A549 (cell line): ENCODE results near the gene PSMF1. TPM values are rescaled to one million over a fixed set of nuclear protein-coding genes. Genes with fewer than 3 reads are reported as not detected.
A peak's percentile ranks its signal among the peaks of the same experiment; 100 is the strongest.

Experiments used
- ATAC-seq, 2 experiments: fragments of 200-7000 bp in 1 of 2; fragments of >200 bp in 1 of 2; cut with Nextera tagmentation in 1 of 2; cut with Tn5 transposase in 1 of 2; 3 replicates each; pipeline versions ENCODE4 v1.8.0 to v1.9.1; 2018 to 2020; ENCODE audit warnings: mild to moderate bottlenecking in 1 of 2, moderate library complexity in 1 of 2
- CTCF ChIA-PET: fragments of 300-600 bp; sonication (Branson Sonifier 250); formaldehyde crosslinking; extraction: SDS; loops from one replicate; lab custom pipeline; 2021; ENCODE audit warnings: antibody characterized with exemption, inconsistent platforms; lab: Yijun Ruan, JAX
- POLR2A ChIA-PET: fragments of 350-600 bp; formaldehyde crosslinking; extraction: SDS; loops from one replicate; lab custom pipeline; 2021; ENCODE audit warnings: antibody characterized with exemption, inconsistent platforms; lab: Yijun Ruan, JAX
- DNase-seq, 2 experiments: peaks; one replicate each; pipeline versions ENCODE4 v3.0.0 to v3.0.0-alpha.2; 2011 to 2016; ENCODE audit warnings: low read depth in 1 of 2, low spot score in 1 of 2
- FAIRE-seq: peaks from 2 replicates; lab custom pipeline; 2011; peaks lifted over from hg19 to GRCh38; lab: Jason Lieb, UNC
- H3K27ac ChIP-seq, 2 experiments: fragments of >200 bp; sonication (Bioruptor Twin); formaldehyde crosslinking; 3 replicates each; pipeline ENCODE4 v1.5.1; 2016 to 2017
- H3K4me1 ChIP-seq: fragments of >200 bp; sonication (Bioruptor Twin); formaldehyde crosslinking; 3 replicates; pipeline ENCODE4 v1.6.1; 2016
- H3K4me2 ChIP-seq: fragments of >200 bp; sonication (Bioruptor Twin); formaldehyde crosslinking; 3 replicates; pipeline ENCODE4 v1.6.1; 2016
- H3K4me3 ChIP-seq: fragments of >200 bp; sonication (Bioruptor Twin); formaldehyde crosslinking; 3 replicates; pipeline ENCODE4 v1.5.1; 2016
- H3K9me3 ChIP-seq: fragments of >200 bp; sonication (Bioruptor Twin); formaldehyde crosslinking; 3 replicates; pipeline ENCODE4 v1.6.1; 2016
- CHD4 ChIP-seq: fragments of 200-600 bp; sonication (generic); IDR thresholded peaks from 2 replicates; pipeline ENCODE4 v1.6.1; 2016; ENCODE audit warnings: antibody characterized with exemption, mild to moderate bottlenecking, borderline replicate concordance
- EP300 ChIP-seq, 2 experiments: fragments of >200 bp; sonication (Bioruptor Twin); formaldehyde crosslinking; IDR thresholded peaks; 2 replicates in 1 of 2; 3 replicates in 1 of 2; pipeline ENCODE4 v1.6.1; 2016 to 2017
- FOSL2 ChIP-seq, 2 experiments: fragments of 450-650 bp in 1 of 2; fragments of >200 bp in 1 of 2; sonication (Bioruptor Twin) in 1 of 2; formaldehyde crosslinking; IDR thresholded peaks; 2 replicates each; pipeline versions ENCODE4 v1.5.0 to v1.6.1; 2016 to 2020; ENCODE audit warnings: mild to moderate bottlenecking in 1 of 2, moderate library complexity in 1 of 2
- GATA3 ChIP-seq: IDR thresholded peaks from 2 replicates; pipeline ENCODE4 v1.6.1; 2012; ENCODE audit warnings: borderline replicate concordance
- HDAC2 ChIP-seq: fragments of 200-600 bp; sonication (generic); IDR thresholded peaks from 2 replicates; pipeline ENCODE4 v1.6.1; 2016
- HES2 ChIP-seq: fragments of >200 bp; sonication (Bioruptor Twin); formaldehyde crosslinking; IDR thresholded peaks from 2 replicates; pipeline ENCODE4 v1.6.1; 2016
- HEYL ChIP-seq: fragments of 250-450 bp; sonication (Bioruptor Pico); IDR thresholded peaks from 2 replicates; pipeline ENCODE4 v1.8.0; 2021; ENCODE audit warnings: mild to moderate bottlenecking, moderate library complexity
- HOXA7 ChIP-seq: fragments of 250-450 bp; sonication (Bioruptor Pico); IDR thresholded peaks from 2 replicates; pipeline ENCODE4 v1.5.0; 2020; ENCODE audit warnings: mild to moderate bottlenecking, moderate library complexity
- JUN ChIP-seq, 2 experiments: fragments of >200 bp; sonication (Bioruptor Twin); formaldehyde crosslinking; IDR thresholded peaks; 2 replicates in 1 of 2; 3 replicates in 1 of 2; pipeline ENCODE4 v1.6.1; 2016 to 2017
- JUNB ChIP-seq: fragments of >200 bp; sonication (Bioruptor Twin); formaldehyde crosslinking; IDR thresholded peaks from 2 replicates; pipeline ENCODE4 v1.6.1; 2016
- KDM5A ChIP-seq: fragments of 200-600 bp; sonication (generic); IDR thresholded peaks from 2 replicates; pipeline ENCODE4 v1.6.1; 2016; ENCODE audit warnings: antibody characterized with exemption, mild to moderate bottlenecking
- MAX ChIP-seq: IDR thresholded peaks from 2 replicates; pipeline ENCODE4 v1.6.1; 2012
- NFE2L2 ChIP-seq: fragments of 150-350 bp; conservative IDR thresholded peaks from 2 replicates; pipeline ENCODE4 v1.6.1; 2014; ENCODE audit warnings: low read length
- NR3C1 ChIP-seq: fragments of >200 bp; sonication (Bioruptor Twin); formaldehyde crosslinking; IDR thresholded peaks from 3 replicates; pipeline ENCODE4 v1.6.1; 2017
- PHF8 ChIP-seq: fragments of 200-600 bp; sonication (generic); IDR thresholded peaks from 2 replicates; pipeline ENCODE4 v1.6.1; 2016; ENCODE audit warnings: low read depth, mild to moderate bottlenecking, antibody characterized with exemption, moderate library complexity, borderline replicate concordance
- RFX5 ChIP-seq: fragments of 450-650 bp; IDR thresholded peaks from 2 replicates; pipeline ENCODE4 v1.7.1; 2014; ENCODE audit warnings: antibody characterized with exemption, mild to moderate bottlenecking, moderate library complexity
- RNF2 ChIP-seq: fragments of 200-600 bp; sonication (generic); IDR thresholded peaks from 2 replicates; pipeline ENCODE4 v1.6.1; 2016; ENCODE audit warnings: low read depth, mild to moderate bottlenecking, antibody characterized with exemption, moderate library complexity, borderline replicate concordance
- SMC3 ChIP-seq: fragments of >200 bp; sonication (Bioruptor Twin); formaldehyde crosslinking; IDR thresholded peaks from 3 replicates; pipeline ENCODE4 v1.6.1; 2018; ENCODE audit warnings: inconsistent platforms
- SREBF2 ChIP-seq: fragments of 450-650 bp; IDR thresholded peaks from 2 replicates; pipeline ENCODE4 v1.6.1; 2014; ENCODE audit warnings: mild to moderate bottlenecking, moderate library complexity
- TFCP2L1 ChIP-seq: fragments of 250-450 bp; sonication (Bioruptor Pico); IDR thresholded peaks from 2 replicates; pipeline ENCODE4 v1.5.0; 2021; ENCODE audit warnings: mild to moderate bottlenecking
- TP53 ChIP-seq: fragments of 250-450 bp; sonication (Bioruptor Pico); IDR thresholded peaks from 2 replicates; pipeline ENCODE4 v1.5.0; 2021; ENCODE audit warnings: mild to moderate bottlenecking, moderate library complexity
- USF2 ChIP-seq: fragments of 450-650 bp; IDR thresholded peaks from 2 replicates; pipeline ENCODE4 v1.6.1; 2014; ENCODE audit warnings: antibody characterized with exemption
- ZSCAN20 ChIP-seq: fragments of 250-450 bp; sonication (Bioruptor Pico); IDR thresholded peaks from 2 replicates; pipeline ENCODE4 v1.8.0; 2022; ENCODE audit warnings: mild to moderate bottlenecking, moderate library complexity
- WGBS: methylation state at CpG from one replicate; pipeline ENCODE4 v1.1.6; 2017; ENCODE audit errors: missing lambda C conversion rate; 5-methylcytosine and 5-hydroxymethylcytosine counted together
- polyA plus RNA-seq, 4 experiments: library from polyadenylated mRNA; depleted of rRNA in 3 of 4; stranded (reverse); fragments of >200 nt; fragmentation: RNase III in 1 of 4; extraction: RNeasy Plus Mini Kit Qiagen cat#74134 plus additional on column Dnase treatment in 1 of 4; gene quantifications; 2 replicates in 3 of 4; 3 replicates in 1 of 4; pipeline ENCODE4 v1.2.3, GENCODE V29; 2011 to 2017
- TF ChIP-seq, protein P1 (sequence below): fragments of 250-450 bp; sonication (Bioruptor Pico); IDR thresholded peaks from 2 replicates; pipeline ENCODE4 v1.5.0; 2020; ENCODE audit warnings: low read depth, mild to moderate bottlenecking, moderate library complexity
- TF ChIP-seq, protein P2 (sequence below): fragments of >200 bp; sonication (Bioruptor Twin); formaldehyde crosslinking; IDR thresholded peaks from 3 replicates; pipeline ENCODE4 v1.6.1; 2016

PSMF1 gene
- polyA plus RNA-seq, 2 of the 4 experiments (the other 2 are of a cell fraction): 123 to 157 TPM

DNA sequence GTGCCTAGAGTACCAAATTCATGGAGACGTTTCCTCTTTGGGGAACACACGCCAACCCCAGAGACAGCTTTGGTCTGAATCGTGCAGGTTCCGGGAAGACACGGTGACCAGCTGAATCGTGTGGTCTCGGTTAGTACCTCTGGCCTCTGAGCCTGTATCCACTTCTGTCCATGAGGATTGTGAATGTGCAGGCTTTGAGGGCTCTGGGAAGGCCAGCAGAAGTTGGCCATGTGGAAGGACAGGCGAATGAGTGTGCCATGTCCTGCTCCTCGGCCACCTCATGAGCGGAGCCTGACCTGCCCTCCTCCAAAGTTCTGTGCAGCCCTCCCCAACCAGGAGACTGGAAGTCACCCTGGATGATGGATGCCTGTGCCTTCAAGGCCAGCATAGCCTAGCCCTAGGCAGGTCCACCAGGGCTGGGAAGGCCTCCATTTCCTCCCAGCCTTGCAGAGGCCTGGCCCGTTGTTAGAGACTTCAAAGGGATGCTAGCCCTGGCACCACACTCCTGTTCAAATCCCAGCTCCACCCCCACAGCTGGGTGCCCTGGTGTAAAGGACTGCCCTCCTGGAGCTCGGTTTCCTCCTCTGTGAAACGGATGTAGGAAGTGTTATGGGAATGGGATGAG is 68.1 kb downstream of the PSMF1 start:
- FAIRE-seq: no peak
- TF ChIP-seq, protein P1, sequence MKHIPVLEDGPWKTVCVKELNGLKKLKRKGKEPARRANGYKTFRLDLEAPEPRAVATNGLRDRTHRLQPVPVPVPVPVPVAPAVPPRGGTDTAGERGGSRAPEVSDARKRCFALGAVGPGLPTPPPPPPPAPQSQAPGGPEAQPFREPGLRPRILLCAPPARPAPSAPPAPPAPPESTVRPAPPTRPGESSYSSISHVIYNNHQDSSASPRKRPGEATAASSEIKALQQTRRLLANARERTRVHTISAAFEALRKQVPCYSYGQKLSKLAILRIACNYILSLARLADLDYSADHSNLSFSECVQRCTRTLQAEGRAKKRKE (CRISPR knock-in tag): no peak
- TF ChIP-seq HES2 (no peak), NFE2L2 (no peak), SREBF2 (no peak), TFCP2L1 (no peak), NR3C1 (no peak), PHF8 (no peak), HOXA7 (no peak), EP300 (IDR thresholded peaks at IDR 0.05) (no peak), ZSCAN20 (no peak), TP53 (CRISPR knock-in tag) (no peak), SMC3 (no peak), MAX (no peak)
- TF ChIP-seq, protein P2, sequence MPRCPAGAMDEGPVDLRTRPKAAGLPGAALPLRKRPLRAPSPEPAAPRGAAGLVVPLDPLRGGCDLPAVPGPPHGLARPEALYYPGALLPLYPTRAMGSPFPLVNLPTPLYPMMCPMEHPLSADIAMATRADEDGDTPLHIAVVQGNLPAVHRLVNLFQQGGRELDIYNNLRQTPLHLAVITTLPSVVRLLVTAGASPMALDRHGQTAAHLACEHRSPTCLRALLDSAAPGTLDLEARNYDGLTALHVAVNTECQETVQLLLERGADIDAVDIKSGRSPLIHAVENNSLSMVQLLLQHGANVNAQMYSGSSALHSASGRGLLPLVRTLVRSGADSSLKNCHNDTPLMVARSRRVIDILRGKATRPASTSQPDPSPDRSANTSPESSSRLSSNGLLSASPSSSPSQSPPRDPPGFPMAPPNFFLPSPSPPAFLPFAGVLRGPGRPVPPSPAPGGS: no peak
- no peak for DNase-seq
- 63% methylated on average over 13 of the region's 13 CpGs for WGBS
- CTCF ChIA-PET: interaction anchor here (0.6 to 5.3 kb wide), 28 partner anchors 10 to 371 kb away, joined by 3 to 91 read pairs (median 4); partner anchors contain the start of genes PSMF1 and SNPH
- no peak; a peak in 1 of 6 replicates for ATAC-seq
- POLR2A ChIA-PET: no interaction called here
- H3K27ac ChIP-seq: peak overlapping the region in 1 of 2 experiments; percentile 90; a peak in 1 of 6 replicates
- no peak overlapping the region for H3K4me3 ChIP-seq
- no peaks in the 10 kb centered on the region for H3K9me3 ChIP-seq
- peaks cover 16% of the 10 kb centered on the region for H3K4me1 ChIP-seq
- peak overlapping the region; percentile 93 for H3K4me2 ChIP-seq

DNA sequence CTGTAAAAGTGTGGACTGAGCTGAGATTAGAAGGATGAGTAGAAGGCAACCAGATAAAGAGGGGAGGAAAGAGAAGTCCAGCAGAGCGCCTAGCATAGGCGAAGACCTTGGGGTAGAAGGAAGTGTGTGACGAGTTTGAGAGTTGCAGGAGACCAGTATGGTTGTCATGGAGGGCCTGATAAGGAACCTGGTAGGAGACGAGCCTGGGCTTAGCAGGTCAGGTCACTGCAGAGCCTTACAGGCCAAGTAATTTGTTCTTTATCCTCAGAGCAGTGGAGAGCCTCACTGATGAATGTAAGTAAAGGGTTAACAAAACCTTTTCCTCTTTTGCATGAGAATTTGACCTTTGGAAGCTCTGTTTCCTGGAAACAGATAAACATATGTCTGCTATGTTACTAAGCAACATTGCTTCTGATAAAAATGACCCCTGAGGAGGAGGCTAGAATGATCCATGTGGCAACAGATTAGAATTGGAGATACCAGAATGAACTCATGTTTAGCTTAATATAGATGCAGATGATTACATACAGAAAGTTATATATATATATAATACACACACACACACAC is 69.3 kb downstream of the PSMF1 start:
- Histone ChIP-seq H3K4me2 (peak overlapping the region; percentile 26; the same call in 2 of the 3 replicates), H3K9me3 (no peaks in the 10 kb centered on the region), H3K4me3 (no peak overlapping the region), H3K4me1 (peaks cover 16% of the 10 kb centered on the region), H3K27ac (no peak overlapping the region)
- FAIRE-seq: peak; percentile 7
- no peak; a peak in 1 of 6 replicates for ATAC-seq
- CTCF ChIA-PET: interaction anchor here (0.5 to 5.3 kb wide), 9 partner anchors 14 to 383 kb away, joined by 3 to 91 read pairs (median 8); partner anchors contain the start of gene PSMF1
- POLR2A ChIA-PET: no interaction called here
- TF ChIP-seq GATA3 (no peak), SREBF2 (no peak), HEYL (no peak), RFX5 (no peak), JUNB (no peak), FOSL2 (IDR thresholded peaks at IDR 0.05) (no peak), FOSL2 (CRISPR knock-in tag; IDR thresholded peaks at IDR 0.05) (no peak), USF2 (no peak), HOXA7 (no peak), ZSCAN20 (no peak), TFCP2L1 (no peak), PHF8 (no peak), HDAC2 (no peak), RNF2 (no peak), KDM5A (no peak), TP53 (CRISPR knock-in tag) (no peak), JUN (IDR thresholded peaks at IDR 0.05) (no peak), CHD4 (no peak)
- peak in 1 of 2 experiments; percentile 47 for DNase-seq
- WGBS: 50% methylated on average over 4 of the region's 4 CpGs
